Activated CD8-positive, alpha-beta memory T cell treated with anti-CD3 and anti-CD28 coated beads, Interleukin-2, amount 50 U/mL, for 4 hours (primary cell): ENCODE data around the gene PCSK2.
"Not testable (repeated sequence)": the region's sequence is repeated elsewhere in the genome, so short reads cannot be mapped to it uniquely, and the experiment has no call there.

Source experiments
- DNase-seq: peaks from one replicate; pipeline ENCODE4 v3.0.0-alpha.2; 2020

Gene PCSK2

GRCh38 chr20:17226410-17227218 lies at the start of gene PCSK2:
TSS of gene PCSK2 (plus strand) at chr20:17227040. CDS start at chr20:17227306, 266 bp downstream.
- DNase-seq, result no peak

GRCh38 chr20:17177341-17177740 lies 49.5 kb upstream of the PCSK2 start:
- DNase-seq, result no peak

GRCh38 chr20:17179840-17180239 lies 47.0 kb upstream of the PCSK2 start:
- DNase-seq, result no peak

- DNase-seq, result no peak
Measured at GRCh38 chr20:17189976-17190695, 36.7 kb upstream of the PCSK2 start.

- DNase-seq, result no peak
Measured at GRCh38 chr20:17197041-17197440, 29.8 kb upstream of the PCSK2 start.

GRCh38 chr20:17202030-17202429 lies 24.8 kb upstream of the PCSK2 start:
- DNase-seq, result no peak

- no peak for DNase-seq
Measured at GRCh38 chr20:17202673-17203072, 24.2 kb upstream of the PCSK2 start.

- DNase-seq, result no peak
Measured at GRCh38 chr20:17205084-17205813, 21.6 kb upstream of the PCSK2 start.

GRCh38 chr20:17210387-17210786 lies 16.5 kb upstream of the PCSK2 start:
- DNase-seq, result no peak

GRCh38 chr20:17210983-17211382 lies 15.9 kb upstream of the PCSK2 start:
- no peak for DNase-seq

GRCh38 chr20:17215167-17215566 lies 11.7 kb upstream of the PCSK2 start:
- DNase-seq, result no peak

- DNase-seq, result not testable (repeated sequence)
Measured at GRCh38 chr20:17219856-17220255, 7.0 kb upstream of the PCSK2 start.

- DNase-seq, result no peak
Measured at GRCh38 chr20:17223553-17223952, 3.3 kb upstream of the PCSK2 start.

- DNase-seq, result no peak
Measured at GRCh38 chr20:17225851-17226409, 910 bp upstream of the PCSK2 start.

GRCh38 chr20:17227219-17227575 lies 357 bp downstream of the PCSK2 start:
- DNase-seq, result no peak

- no peak for DNase-seq
Measured at GRCh38 chr20:17227669-17228623, 1.1 kb downstream of the PCSK2 start.

GRCh38 chr20:17228624-17229061 lies 1.8 kb downstream of the PCSK2 start:
- no peak for DNase-seq

GRCh38 chr20:17229256-17229655 lies 2.4 kb downstream of the PCSK2 start:
- no peak for DNase-seq

- DNase-seq, result no peak
Measured at GRCh38 chr20:17233626-17234025, 6.8 kb downstream of the PCSK2 start.

GRCh38 chr20:17236766-17237165 lies 9.9 kb downstream of the PCSK2 start:
- no peak for DNase-seq

GRCh38 chr20:17248224-17248623 lies 21.4 kb downstream of the PCSK2 start:
- DNase-seq, result no peak

GRCh38 chr20:17262786-17263185 lies 35.9 kb downstream of the PCSK2 start:
- DNase-seq, result no peak
